ENCODE data around the gene MIPOL1.
"Not testable (repeated sequence)": the region's sequence is repeated elsewhere in the genome, so short reads cannot be mapped to it uniquely, and the experiment has no call there.

MIPOL1 gene

DNA sequence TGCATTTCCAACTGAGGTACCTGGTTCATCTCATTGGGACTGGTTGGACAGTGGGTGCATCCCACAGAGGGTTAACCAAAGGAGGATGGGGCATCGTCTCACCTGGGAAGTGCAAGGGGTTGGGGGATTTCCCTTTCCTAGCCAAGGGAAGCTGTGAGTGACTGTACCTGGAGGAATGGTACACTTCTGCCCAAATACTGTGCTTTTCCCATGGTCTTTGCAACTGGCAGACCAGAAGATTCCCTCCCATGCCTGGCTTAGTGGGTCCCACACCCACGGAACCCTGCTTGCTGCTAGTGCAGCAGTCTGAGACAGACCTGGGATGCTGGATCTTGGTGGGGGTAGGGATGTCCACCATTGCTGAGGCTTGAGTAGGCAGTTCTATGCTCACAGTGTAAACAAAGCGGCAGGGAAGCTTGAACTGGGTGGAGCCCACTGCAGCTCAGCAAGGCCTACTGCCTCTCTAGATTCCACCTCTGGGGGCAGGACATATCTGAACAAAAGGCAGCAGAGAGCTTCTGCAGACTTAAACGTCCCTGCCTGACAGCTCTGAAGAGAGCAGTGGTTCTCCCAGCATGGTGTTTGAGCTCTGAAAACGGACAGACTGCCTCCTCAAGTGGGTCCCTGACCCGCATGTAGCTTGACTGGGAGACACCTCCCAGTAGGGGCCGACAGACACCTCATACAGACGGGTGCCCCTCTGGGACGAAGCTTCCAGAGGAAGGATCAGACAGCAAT is 9.7 kb upstream of the MIPOL1 start:
- DNase-seq, result not testable (repeated sequence)

DNA sequence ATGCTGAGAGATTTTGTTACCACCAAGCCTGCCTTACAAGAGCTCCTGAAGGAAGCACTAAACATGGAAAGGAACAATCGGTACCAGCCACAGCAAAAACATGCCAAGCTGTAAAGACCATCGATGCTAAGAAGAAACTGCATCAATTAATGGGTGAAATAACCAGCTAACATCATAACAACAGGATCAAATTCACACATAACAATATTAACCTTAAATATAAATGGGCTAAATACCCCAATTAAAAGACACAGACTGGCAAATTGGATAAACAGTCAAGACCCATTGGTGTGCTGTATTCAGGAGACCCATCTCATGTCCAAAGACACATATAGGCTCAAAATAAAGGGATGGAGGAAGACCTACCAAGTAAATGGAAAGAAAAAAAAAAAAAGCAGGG is 8.0 kb upstream of the MIPOL1 start:
- DNase-seq, result not testable (repeated sequence)

DNA sequence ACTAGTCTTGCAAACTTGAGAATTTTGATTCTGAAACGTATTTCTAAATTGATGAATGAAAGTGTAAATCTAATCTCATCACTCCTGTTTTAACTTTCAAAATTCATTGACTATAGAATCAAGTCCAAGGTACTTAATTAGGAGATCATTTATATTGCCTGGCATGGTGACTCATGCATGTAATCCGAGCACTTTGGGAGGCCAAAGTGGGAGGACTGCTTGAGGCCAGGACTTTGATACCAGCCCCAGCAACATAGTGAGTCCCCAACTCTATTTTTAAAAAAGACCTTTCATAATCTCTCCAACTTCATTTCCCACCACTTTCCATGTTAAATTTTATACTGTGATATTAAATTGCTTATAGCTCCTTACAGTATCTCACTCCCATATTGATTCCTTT is 3.0 kb upstream of the MIPOL1 start:
- no peak for DNase-seq

GRCh38 chr14:37195327-37195726 is 2.4 kb upstream of the MIPOL1 start:
- DNase-seq, result no peak

DNA sequence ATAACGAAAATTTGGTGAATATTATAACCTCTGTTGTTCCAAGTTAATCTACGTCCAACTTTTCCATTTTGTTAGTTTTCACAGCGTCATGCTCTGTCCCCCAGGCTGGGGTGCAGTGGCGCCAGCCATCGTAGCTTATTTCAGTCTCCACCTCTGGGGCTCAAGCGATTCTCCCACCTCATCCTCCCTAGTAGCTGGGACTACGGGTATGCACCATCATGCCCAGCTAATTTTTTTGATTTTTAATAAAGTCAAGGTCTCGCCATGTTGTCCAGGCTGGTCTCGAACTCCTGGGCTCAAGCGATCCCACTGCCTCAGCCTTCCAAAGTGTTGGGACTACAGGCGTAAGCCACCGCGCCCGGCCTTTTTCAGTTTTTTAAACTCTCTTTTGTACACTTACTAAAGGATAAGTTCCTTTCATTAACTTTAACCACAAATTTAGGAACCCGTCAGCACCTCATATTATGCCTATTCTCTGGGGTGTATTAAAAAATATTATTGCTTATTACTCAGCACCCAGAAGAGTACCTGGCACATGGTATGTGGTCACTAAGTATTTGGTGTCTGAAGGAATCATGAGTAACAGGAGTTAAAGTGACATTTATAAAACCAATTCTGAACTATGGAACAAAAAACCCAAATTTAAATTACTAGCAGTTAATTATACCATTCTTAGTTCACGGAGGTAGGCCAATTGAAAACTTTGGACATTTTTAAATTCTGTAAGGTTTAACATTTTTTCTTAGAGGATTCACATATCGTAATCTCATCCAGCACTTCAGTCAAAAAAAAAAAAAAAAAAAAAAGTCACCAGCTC is 925 bp upstream of the MIPOL1 start:
- DNase-seq, result no peak

- no peak for DNase-seq
Observed at GRCh38 chr14:37198273-37198598, 499 bp downstream of the MIPOL1 start.

GRCh38 chr14:37198907-37199306 is 1.2 kb downstream of the MIPOL1 start:
- DNase-seq, result no peak

GRCh38 chr14:37201724-37202123 is 4.0 kb downstream of the MIPOL1 start:
- DNase-seq, result no peak

GRCh38 chr14:37202265-37202664 is 4.5 kb downstream of the MIPOL1 start:
- DNase-seq, result no peak

- DNase-seq, result no peak
Observed at GRCh38 chr14:37202812-37203211, 5.1 kb downstream of the MIPOL1 start.

DNA sequence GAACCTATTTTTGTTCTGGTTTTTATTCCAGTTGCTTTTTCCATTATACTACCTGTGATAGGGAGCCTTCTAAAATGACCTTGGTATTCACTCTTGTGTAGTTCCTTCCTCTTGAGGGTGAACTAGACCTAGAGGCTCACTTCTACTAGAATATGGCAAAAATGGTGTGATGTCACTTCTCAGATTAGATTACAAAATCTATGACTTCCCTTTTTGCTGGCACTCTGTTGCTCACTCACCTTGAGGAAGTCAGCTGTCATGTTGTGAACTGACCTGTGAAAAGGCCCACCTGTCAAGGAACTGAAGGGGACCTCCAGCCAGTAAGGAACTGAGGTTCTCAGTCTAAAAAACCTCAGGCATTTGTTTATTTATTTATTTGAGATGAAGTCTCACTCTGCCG is 5.7 kb downstream of the MIPOL1 start:
- DNase-seq, result no peak

- DNase-seq, result not testable (repeated sequence)
Observed at GRCh38 chr14:37205623-37206605, 8.2 kb downstream of the MIPOL1 start.

- not testable (repeated sequence) for DNase-seq
Observed at GRCh38 chr14:37209617-37210016, 11.9 kb downstream of the MIPOL1 start.

GRCh38 chr14:37210448-37210847 is 12.7 kb downstream of the MIPOL1 start:
- DNase-seq, result no peak

DNA sequence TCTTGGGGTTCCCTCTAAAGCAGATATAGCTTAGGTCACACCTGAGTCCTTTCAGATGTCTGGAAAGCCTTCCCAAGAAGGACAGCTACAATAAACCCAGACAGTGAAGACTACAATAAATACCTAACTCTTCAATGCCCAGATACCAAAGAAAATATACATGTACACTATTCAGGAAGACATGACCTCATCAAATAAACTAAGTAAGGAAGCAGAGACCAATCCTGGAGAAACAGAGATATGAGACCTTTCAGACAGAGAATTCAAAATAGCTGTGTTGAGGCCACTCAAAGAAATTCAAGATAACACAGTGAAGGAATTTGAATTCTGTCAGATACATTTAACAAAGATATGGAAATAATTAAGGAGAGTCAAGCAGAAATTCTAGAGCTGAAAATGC is 15.3 kb downstream of the MIPOL1 start:
- DNase-seq, result no peak

GRCh38 chr14:37215345-37215744 is 17.6 kb downstream of the MIPOL1 start:
- no peak for DNase-seq

DNA sequence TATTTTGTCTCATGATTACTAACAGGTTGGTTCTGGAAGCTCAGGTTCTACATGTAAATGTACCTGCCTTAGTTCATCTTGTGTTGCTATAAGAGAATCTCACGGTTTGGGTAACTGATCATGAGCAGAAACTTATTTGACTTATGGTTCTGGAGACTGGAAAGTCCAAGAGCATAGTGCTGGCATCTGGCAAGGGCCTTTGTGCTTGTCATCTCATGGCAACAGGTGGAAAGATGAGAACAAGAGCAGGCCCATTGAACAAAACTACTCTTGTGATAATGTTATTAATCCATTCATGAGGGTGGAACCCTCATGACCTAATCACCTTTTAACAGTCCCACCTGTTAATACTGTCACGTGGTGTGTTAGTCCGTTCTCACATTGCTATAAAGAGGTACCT is 23.3 kb downstream of the MIPOL1 start:
- DNase-seq, result no peak

DNA sequence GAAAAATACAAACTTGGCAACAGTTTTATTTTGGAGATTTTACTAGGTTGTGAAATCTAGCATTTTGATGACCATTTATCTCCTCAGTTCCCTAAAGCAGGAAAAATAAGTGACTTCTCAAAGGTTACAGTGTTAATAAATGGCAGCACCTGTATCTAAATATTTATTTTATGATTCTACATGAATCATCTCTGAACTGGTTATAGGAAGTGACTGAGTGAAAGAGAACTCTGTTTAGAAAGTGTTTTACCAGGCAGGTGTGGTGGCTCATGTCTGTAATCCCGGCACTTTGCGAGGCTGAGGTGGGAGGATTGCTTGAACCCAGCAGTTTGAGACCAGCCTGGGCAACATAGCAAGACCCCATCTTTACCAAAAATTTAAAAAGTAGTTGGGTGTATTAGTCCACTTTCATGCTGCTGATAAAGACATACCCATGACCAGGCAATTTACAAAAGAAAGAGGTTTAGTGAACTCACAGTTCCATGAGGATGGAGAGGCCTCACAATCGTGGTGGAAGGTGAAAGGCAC is 26.3 kb downstream of the MIPOL1 start:
- DNase-seq, result no peak

GRCh38 chr14:37225668-37226067 is 27.9 kb downstream of the MIPOL1 start:
- DNase-seq, result not testable (repeated sequence)

- DNase-seq, result no peak
Observed at GRCh38 chr14:37230551-37231194, 32.9 kb downstream of the MIPOL1 start.

GRCh38 chr14:37232907-37233481 is 35.3 kb downstream of the MIPOL1 start:
- no peak for DNase-seq

- DNase-seq, result no peak
Observed at GRCh38 chr14:37234222-37234621, 36.5 kb downstream of the MIPOL1 start.

Data from stimulated activated CD4-positive, alpha-beta T cell treated with anti-CD3 and anti-CD28 coated beads, Interleukin-2, amount 100 ng/mL, for 48 hours (primary cell).